Stimulated activated memory B cell treated with anti-CD40 and anti-IgM and Interleukin-4, amounts not matched to agents 10 μg/mL and 1 μg/mL and 100 μg/mL, for 72 hours (primary cell): ENCODE results near the gene AQR.

Experiments used
- ATAC-seq: fragments of 150-1000 bp; cut with Tn5 transposase; 2 replicates; pipeline ENCODE4 v1.10.0; 2021
- H3K27ac Mint-ChIP-seq: one replicate; pipeline ENCODE4 v1.8.0; 2022; ENCODE audit warnings: mild to moderate bottlenecking, mixed read lengths
- H3K27me3 Mint-ChIP-seq: one replicate; pipeline ENCODE4 v1.8.0; 2022; ENCODE audit warnings: mixed read lengths
- H3K36me3 Mint-ChIP-seq: one replicate; pipeline ENCODE4 v1.8.0; 2022; ENCODE audit warnings: mixed read lengths
- H3K4me1 Mint-ChIP-seq: one replicate; pipeline ENCODE4 v1.8.0; 2022; ENCODE audit warnings: mixed read lengths
- H3K4me3 Mint-ChIP-seq: one replicate; pipeline ENCODE4 v1.8.0; 2022; ENCODE audit warnings: mild to moderate bottlenecking, moderate library complexity, mixed read lengths
- H3K9me3 Mint-ChIP-seq: one replicate; pipeline ENCODE4 v1.8.0; 2022; ENCODE audit warnings: mixed read lengths

The AQR gene

DNA sequence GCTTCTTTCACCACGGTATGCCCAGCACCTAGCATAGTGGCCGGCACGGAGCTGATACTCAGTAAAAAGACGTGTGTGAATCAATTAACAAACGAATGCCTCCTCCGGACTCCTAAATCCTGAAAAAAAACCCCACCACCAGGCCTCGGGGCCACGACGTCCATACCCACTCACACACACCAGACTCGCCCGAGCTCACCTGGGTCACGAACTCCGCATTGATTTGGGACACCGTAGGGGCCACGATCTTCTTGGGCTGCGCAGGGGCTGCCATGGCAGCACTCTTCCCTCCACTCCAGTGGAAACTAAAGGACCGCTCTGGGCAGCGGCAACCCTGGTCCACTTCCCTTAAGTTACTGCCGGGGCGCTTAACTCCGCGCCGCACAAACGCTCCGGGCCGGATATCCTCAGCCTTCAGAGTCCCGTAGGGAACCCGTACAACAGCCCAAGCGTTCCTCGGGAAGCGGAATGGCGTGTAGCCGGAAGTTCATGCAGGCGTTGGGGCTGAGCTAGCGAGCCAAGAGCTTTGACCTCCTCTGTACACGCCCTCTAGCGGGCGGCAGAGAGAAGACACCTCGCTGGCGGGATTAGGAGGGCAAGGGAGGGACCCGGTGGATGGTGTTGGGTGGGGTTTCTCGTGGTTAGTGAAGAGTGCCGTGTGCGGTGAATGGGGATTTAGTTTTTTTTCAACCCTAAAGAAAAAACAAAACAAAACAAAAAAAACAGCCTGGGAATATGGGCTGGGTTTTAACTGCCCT, at the start of gene AQR:
Gene AQR, minus strand, starts transcription at position 403 of the 758 bp plus-strand sequence. Its CDS starts 129 bp downstream, at position 274.
- Mint-ChIP-seq H3K36me3 (peaks cover 25% of the 10 kb centered on the region), H3K9me3 (no peaks in the 10 kb centered on the region), H3K27me3 (no peaks in the 10 kb centered on the region), H3K4me3 (peak within 1 kb of the TSS; percentile 99), H3K27ac (peak within 1 kb of the TSS; percentile 97), H3K4me1 (peaks cover 43% of the 10 kb centered on the region)
- peak; percentile 100 for ATAC-seq

DNA sequence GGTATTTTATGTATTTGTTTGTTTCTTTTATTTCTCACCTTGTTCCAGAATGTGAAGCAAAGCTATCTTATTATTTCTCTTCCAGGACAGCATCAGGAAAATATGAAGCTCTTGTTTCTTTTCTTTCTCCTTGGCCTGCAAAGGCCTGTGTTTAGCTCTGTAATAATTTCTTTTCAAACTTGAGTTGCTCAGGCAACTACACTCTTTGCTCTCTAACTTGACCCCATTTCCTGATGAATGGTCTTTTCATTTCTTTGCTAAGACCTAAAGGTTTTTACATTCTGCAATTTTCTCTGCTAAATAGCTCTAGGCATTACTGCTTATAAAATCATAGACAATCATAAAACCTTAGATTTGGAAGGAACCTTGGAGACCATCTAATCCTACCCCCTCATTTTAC, 44.7 kb upstream of the AQR start:
- peaks cover 10% of the 10 kb centered on the region for H3K27me3 Mint-ChIP-seq
- no peak overlapping the region for H3K4me3 Mint-ChIP-seq
- no peaks in the 10 kb centered on the region for H3K9me3 Mint-ChIP-seq
- ATAC-seq: no peak
- H3K36me3 Mint-ChIP-seq: no peaks in the 10 kb centered on the region
- H3K4me1 Mint-ChIP-seq: no peaks in the 10 kb centered on the region
- no peak overlapping the region for H3K27ac Mint-ChIP-seq

DNA sequence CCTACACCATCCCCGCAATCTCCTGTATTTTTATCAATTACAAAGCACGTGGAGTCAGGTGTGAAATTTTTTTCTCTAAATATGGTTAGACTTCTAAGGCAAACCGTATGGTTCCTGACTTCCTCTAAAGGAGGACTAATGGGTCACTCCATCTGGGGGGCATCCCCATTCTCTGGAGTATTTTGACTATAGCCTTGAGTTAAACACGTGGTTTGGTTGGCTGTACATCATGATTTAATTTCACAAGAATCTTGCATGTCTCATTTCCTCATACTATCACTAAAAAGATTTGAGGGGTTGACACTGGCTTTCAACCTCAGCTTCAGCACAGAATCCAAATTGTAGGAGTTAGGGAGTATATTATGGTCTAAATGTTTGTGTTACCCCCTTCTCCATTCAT, 43.8 kb upstream of the AQR start:
- H3K9me3 Mint-ChIP-seq: no peaks in the 10 kb centered on the region
- no peaks in the 10 kb centered on the region for H3K36me3 Mint-ChIP-seq
- no peaks in the 10 kb centered on the region for H3K4me1 Mint-ChIP-seq
- H3K27ac Mint-ChIP-seq: no peak overlapping the region
- H3K4me3 Mint-ChIP-seq: no peak overlapping the region
- peaks cover 10% of the 10 kb centered on the region for H3K27me3 Mint-ChIP-seq
- ATAC-seq: peak; percentile 61

DNA sequence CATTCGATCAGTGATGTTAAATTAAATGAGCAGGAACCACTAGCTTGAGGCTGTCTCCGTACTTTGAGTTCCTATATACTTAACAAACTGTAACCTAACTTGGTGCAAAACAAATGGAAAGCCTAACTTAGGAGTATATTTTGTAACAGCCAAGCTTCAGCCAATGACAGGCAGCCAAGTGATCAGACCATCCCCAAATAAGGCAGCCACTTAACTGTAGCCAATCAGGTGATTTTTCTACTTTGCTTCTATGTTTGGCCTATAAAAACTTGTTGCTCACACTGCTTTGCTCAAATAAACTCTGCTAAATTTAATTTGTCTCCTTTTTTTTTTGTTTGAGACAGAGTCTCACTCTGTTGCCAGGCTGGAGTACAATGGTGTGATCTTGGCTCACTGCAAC, 37.9 kb upstream of the AQR start:
- H3K27me3 Mint-ChIP-seq: no peaks in the 10 kb centered on the region
- no peak for ATAC-seq
- H3K4me1 Mint-ChIP-seq: no peaks in the 10 kb centered on the region
- no peaks in the 10 kb centered on the region for H3K9me3 Mint-ChIP-seq
- H3K4me3 Mint-ChIP-seq: no peak overlapping the region
- no peak overlapping the region for H3K27ac Mint-ChIP-seq
- no peaks in the 10 kb centered on the region for H3K36me3 Mint-ChIP-seq

DNA sequence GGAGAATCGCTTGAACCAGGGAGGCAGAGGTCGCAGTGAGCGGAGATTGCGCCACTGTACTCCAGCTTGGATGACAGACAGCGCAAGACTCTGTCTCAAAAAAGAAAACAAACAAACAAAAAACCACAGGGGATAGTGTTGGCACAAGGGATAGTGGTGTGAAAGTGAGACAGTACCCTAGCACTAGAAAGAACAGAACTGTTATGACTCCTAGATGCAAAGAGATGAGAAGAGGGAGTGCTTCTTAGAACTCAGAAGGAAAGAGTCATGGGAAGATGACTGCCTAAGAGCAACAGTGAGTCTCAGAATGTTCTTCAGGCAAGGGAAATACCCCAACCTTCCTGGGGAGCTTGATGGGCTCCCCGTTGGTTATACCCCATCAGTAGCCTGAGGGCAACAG, 36.4 kb upstream of the AQR start:
- no peak overlapping the region for H3K4me3 Mint-ChIP-seq
- no peak overlapping the region for H3K27ac Mint-ChIP-seq
- ATAC-seq: no peak
- no peaks in the 10 kb centered on the region for H3K9me3 Mint-ChIP-seq
- H3K4me1 Mint-ChIP-seq: no peaks in the 10 kb centered on the region
- no peaks in the 10 kb centered on the region for H3K27me3 Mint-ChIP-seq
- H3K36me3 Mint-ChIP-seq: no peaks in the 10 kb centered on the region

DNA sequence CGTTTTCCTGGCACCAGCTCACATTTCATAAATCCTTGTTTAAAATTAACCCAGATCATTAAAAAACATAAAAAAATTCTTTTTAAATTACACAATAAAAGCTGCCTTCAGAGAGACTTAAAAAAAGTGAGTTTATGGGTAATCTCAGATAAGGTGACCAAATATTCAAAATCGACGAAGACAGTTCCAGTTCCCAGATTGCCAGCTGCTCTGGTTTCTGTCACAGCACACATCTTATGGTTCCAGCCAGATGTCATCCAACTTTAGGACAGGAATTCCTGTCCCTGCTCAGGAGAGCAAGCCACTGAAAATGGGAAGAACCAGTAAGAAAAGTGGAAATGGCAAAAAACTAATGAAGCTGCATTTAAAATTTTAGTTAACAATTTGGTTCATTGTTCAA, 34.4 kb upstream of the AQR start:
- ATAC-seq: no peak
- no peak overlapping the region for H3K27ac Mint-ChIP-seq
- H3K9me3 Mint-ChIP-seq: no peaks in the 10 kb centered on the region
- H3K4me1 Mint-ChIP-seq: no peaks in the 10 kb centered on the region
- H3K27me3 Mint-ChIP-seq: peaks cover 3% of the 10 kb centered on the region
- H3K36me3 Mint-ChIP-seq: no peaks in the 10 kb centered on the region
- H3K4me3 Mint-ChIP-seq: no peak overlapping the region

DNA sequence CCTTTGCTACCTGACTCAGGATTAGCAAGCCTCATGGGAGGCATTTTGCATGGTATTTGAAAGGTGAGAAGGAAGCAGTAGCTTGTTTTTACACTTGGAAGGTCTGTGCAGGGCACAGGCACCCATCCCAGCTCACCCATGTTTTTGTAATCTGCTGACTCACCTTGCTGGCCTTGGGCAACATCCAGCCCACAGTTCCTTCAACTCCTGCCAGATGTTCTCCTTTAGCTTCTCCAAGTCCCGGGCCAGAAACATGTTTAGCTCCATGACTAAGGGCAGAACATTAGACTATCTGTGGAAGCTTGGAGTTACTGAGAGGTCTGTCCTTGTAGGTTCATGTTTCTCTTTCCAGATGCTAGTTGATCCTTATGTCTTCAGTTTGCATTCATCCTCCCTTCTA, 31.0 kb upstream of the AQR start:
- H3K27ac Mint-ChIP-seq: no peak overlapping the region
- H3K27me3 Mint-ChIP-seq: peaks cover 17% of the 10 kb centered on the region
- H3K4me3 Mint-ChIP-seq: no peak overlapping the region
- no peaks in the 10 kb centered on the region for H3K9me3 Mint-ChIP-seq
- H3K4me1 Mint-ChIP-seq: no peaks in the 10 kb centered on the region
- no peaks in the 10 kb centered on the region for H3K36me3 Mint-ChIP-seq
- ATAC-seq: no peak

DNA sequence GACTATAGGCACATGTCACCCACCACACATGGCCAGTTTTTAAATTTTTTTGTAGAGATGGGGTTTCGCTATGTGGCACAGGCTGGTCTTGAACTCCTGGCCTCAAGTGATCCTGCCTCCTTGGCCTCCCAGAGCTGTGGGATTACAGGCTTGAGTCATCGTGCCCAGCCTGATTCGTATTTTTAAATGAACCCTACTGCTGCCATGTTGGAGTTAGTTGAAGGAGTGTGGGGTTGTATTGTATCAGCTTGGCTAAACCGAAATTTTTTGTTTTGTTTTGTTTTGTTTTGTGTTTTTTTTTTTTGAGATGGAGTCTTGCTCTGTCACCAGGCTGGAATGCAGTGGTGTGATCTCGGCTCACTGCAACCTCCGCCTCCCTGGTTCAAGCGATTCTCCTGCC, 30.4 kb upstream of the AQR start:
- no peak for ATAC-seq
- H3K9me3 Mint-ChIP-seq: no peaks in the 10 kb centered on the region
- H3K4me1 Mint-ChIP-seq: no peaks in the 10 kb centered on the region

DNA sequence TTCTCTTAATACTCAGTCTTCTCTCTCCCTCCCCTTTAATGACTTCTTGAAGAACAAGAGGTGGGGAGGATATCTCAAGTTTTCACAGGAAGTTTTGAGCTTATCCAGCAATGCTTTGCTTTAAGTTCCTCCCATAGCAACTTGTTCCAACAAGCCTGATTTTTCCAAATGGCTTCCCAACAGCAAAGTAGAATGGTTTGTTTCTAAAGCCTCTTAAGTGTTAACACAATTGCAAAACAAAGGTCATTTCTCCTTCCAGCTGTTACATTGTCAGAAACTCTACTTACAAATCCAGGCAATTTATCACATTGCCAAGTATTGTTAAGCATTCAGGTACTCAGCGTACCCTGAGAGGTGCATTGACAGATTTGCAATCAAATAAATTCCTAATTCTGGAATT, 25.4 kb upstream of the AQR start:
- Mint-ChIP-seq H3K27ac (no peak overlapping the region), H3K27me3 (peaks cover 23% of the 10 kb centered on the region), H3K36me3 (no peaks in the 10 kb centered on the region), H3K4me1 (peaks cover 6% of the 10 kb centered on the region), H3K4me3 (no peak overlapping the region), H3K9me3 (no peaks in the 10 kb centered on the region)
- ATAC-seq: no peak

More for the DNA sequence above, 30.4 kb upstream of the AQR start:
- Mint-ChIP-seq H3K4me3 (no peak overlapping the region), H3K27me3 (peaks cover 23% of the 10 kb centered on the region), H3K27ac (no peak overlapping the region), H3K36me3 (no peaks in the 10 kb centered on the region)

DNA sequence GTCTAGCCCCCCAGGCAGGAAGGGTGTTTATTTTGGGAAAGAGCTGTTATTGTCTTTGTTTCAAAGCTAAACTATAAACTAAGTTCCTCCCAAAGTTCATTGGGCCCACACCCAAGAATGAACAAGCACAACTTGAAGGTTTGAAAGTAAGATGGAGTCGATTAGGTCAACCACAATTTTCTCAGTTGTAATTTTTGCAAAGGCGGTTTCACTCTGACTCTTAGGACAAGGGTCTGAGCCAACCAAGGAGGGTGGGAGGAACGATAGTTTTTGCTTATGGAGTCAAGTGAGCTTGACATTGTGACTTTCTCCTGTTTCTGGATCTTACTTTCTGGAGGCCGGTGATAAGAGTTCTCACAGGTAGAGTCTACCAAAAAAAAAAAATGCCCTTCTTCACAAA, 24.3 kb upstream of the AQR start:
- peak; percentile 78 for ATAC-seq
- Mint-ChIP-seq H3K4me1 (peaks cover 6% of the 10 kb centered on the region), H3K36me3 (no peaks in the 10 kb centered on the region), H3K9me3 (no peaks in the 10 kb centered on the region), H3K4me3 (no peak overlapping the region), H3K27ac (peak overlapping the region; percentile 63), H3K27me3 (peaks cover 19% of the 10 kb centered on the region)

DNA sequence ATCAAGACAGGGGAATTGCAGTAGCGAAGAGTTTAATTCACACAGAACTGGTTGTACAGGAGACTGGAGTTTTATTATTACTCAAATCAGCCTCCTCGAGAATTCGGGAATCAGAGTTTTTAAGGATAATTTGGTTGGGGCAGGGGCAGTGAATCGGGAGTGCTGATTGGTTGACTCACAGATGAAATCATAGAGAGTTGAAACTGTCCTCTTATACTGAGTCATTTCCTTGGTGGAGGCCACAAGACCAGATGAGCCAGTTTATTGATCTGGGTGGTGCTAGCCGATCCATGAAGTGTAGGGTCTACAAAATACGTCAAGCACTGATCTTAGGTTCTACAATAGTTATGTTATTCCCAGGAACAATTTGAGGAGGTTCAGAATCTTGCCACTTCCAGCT, 23.9 kb upstream of the AQR start:
- no peak overlapping the region for H3K4me3 Mint-ChIP-seq
- ATAC-seq: no peak
- H3K27ac Mint-ChIP-seq: peak overlapping the region; percentile 63
- peaks cover 6% of the 10 kb centered on the region for H3K4me1 Mint-ChIP-seq
- no peaks in the 10 kb centered on the region for H3K36me3 Mint-ChIP-seq
- H3K27me3 Mint-ChIP-seq: peaks cover 15% of the 10 kb centered on the region
- no peaks in the 10 kb centered on the region for H3K9me3 Mint-ChIP-seq

DNA sequence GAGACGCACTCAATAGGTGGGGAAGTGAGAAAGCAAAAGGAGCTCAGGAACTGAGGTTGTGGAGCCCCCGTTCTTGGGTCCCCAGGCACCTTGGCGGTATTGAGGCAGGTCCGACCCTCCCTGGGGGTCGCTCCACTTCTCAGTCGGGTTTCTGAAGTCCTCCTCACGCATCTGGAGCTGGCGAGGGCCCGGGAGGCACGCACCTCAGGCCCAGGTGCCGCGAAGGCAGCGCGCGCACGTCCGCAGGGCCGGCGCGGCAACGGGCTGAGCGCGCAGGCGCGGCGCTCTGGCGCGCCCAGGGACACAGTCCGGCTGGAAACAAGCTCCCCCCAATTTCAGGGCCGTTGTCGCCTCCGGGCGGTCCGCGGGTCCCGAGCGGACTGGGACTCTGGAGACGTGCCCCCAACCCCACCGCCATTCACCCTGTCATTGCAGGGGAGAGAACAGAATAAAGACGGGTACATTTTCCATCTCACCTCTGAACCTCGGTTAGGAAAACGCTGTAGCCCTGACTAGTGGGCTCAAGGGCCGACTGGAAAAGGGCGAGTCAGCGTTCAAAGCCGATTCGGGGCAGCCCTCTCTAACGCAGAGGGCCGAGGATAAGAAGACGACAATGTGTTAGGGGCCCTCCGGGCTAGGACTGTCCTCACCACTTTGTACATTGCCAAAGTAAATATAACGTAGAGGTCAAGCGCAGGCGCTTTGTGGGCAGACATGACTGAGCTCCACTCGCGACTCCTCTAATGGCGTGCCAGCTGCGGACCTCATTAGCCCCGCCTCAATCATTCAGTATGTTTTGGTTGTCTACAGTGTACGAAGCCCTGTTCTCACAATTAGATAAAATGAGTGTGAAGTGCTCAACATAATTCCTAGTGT, 18.7 kb upstream of the AQR start, which contains the start of gene ZNF770:
Gene ZNF770, minus strand, starts transcription at position 261 of the 876 bp plus-strand sequence. CDS start 4,853 bp downstream, outside the sequence.
- Mint-ChIP-seq H3K36me3 (no peaks in the 10 kb centered on the region), H3K4me3 (peak within 1 kb of the TSS; percentile 94), H3K27me3 (no peaks in the 10 kb centered on the region), H3K27ac (peak within 1 kb of the TSS; percentile 99), H3K4me1 (peaks cover 29% of the 10 kb centered on the region), H3K9me3 (no peaks in the 10 kb centered on the region)
- peak; percentile 92 for ATAC-seq

DNA sequence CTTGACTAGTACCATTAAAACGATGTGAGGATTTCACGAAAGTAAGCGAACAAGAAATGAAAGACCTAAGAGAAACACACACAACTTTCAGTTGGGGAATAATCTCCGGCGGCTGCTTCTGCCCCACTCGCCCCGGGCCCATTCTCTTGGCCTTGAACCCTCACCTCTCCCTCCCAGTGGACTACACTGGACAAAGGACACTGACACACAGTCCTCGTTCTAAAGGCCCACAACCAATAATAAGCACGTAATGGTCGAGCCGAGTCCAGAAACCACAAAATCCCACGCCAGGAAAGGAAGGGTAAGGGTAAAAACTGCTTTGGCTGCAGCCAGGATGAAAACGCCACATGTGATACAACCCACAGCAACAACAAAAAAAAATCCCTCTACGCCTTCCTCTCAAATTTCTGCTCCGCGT, 18.1 kb upstream of the AQR start:
- Mint-ChIP-seq H3K27me3 (no peaks in the 10 kb centered on the region), H3K27ac (peak overlapping the region; percentile 99), H3K9me3 (no peaks in the 10 kb centered on the region), H3K36me3 (no peaks in the 10 kb centered on the region), H3K4me3 (peak overlapping the region; percentile 94), H3K4me1 (peaks cover 27% of the 10 kb centered on the region)
- ATAC-seq: no peak

DNA sequence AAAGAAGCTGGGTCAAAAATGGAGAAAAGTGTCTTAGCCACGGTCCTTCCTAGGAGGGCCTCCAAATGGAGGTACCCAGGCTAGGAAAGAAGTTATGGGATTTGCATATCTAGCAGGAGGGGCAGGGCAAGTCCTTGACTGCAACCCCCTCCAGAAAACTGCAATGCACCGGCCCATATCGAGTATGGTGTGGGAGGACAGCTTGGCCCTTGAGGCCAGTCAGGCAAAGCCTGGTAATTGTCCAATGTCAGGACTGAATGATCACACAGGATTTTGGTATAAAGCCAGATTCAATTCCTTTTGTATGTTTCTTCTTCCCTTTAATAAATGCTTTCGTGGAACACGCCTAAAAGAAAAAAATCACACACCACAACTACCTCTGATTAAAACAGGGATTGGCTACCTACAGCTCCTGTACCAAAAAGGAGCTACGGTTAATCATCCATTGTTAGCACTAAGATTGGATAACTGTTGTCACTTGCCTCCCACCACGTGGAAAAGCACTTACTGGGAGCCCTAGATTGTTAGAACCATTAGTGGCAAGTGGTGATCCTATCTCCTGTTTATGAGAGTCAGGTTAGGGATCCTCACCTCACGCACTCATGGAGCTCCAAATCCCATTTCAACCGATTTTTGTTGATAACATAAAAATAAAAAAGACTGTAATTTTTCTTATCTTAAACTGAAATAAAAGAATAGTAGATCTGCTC, 17.4 kb upstream of the AQR start:
- H3K4me3 Mint-ChIP-seq: peak overlapping the region; percentile 94
- H3K27me3 Mint-ChIP-seq: no peaks in the 10 kb centered on the region
- H3K9me3 Mint-ChIP-seq: no peaks in the 10 kb centered on the region
- no peak for ATAC-seq
- H3K4me1 Mint-ChIP-seq: peaks cover 27% of the 10 kb centered on the region
- H3K36me3 Mint-ChIP-seq: peaks cover 4% of the 10 kb centered on the region
- peak overlapping the region; percentile 99 for H3K27ac Mint-ChIP-seq

DNA sequence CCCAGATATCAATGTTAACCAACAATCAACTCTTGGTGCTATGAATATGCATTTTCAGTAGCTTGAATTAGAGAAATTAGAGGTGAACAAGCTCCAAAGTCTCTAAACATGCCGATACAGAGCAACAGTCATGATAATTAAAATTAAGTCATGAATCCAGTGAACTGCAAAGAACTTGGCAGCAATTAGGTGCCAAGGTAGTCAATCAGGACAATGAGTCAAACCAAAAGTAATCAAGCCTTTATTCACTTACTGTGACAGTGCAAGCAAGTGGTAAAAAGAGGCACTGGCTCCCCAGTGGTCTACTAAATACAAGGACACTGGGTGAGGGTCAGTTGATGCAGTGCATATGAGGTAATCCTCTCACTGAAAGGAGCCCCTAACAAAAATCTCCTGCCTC, 16.8 kb upstream of the AQR start:
- H3K27me3 Mint-ChIP-seq: no peaks in the 10 kb centered on the region
- ATAC-seq: no peak
- H3K27ac Mint-ChIP-seq: peak overlapping the region; percentile 99
- H3K4me1 Mint-ChIP-seq: peaks cover 27% of the 10 kb centered on the region
- peaks cover 9% of the 10 kb centered on the region for H3K36me3 Mint-ChIP-seq
- H3K4me3 Mint-ChIP-seq: peak overlapping the region; percentile 94
- H3K9me3 Mint-ChIP-seq: no peaks in the 10 kb centered on the region
